ENCODE results near the gene ZNF420. TPM values are rescaled to one million over a fixed set of nuclear protein-coding genes. Genes with fewer than 3 reads are reported as not detected.

Gene ZNF420
- polyA plus RNA-seq, 1 donor (not counting 4 experiments of a cell fraction or from before 2014, with no cell fraction given), result 5.0 TPM

DNA sequence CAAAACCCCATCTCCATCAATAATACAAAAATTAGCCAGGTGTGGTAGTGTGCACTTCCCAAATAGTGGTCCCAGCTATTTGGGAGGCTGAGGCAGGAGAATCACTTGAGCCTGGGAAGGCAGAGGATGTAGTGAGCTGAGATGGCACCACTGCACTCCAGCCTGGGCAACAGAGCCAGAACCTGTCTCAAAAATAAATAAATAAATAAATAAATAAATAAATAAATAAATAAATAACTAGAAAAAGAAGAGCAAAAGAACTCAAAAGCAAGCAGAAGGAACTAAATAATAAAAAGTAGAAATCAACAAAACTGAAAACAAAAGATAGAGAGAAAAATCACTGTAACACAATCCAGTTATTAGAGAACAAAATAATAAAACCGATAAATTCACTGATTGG, 81.9 kb downstream of the ZNF420 start:
- Histone ChIP-seq H3K9ac (ENCODE audit: control insufficient read depth, extremely low read depth, insufficient read depth, low read length) (no peak overlapping the region), H3K79me2 (ENCODE audit: control insufficient read depth, insufficient read depth, low read length) (no peaks in the 10 kb centered on the region), H4K20me1 (ENCODE audit: control insufficient read depth, extremely low read depth, insufficient read depth, low read length) (no peaks in the 10 kb centered on the region), H3K4me3 (ENCODE audit: control insufficient read depth in 2 of 3, extremely low read depth in 1 of 3, insufficient read depth in 2 of 3, low read depth in 1 of 3, low read length in 3 of 3) (no peak overlapping the region), H3K36me3 (ENCODE audit: control insufficient read depth in 2 of 2, extremely low read depth in 1 of 2, insufficient read depth in 2 of 2, low read length in 2 of 2) (peaks cover 0 to 8% of the 10 kb centered on the region in 2 experiments), H3K4me1 (ENCODE audit: control insufficient read depth, extremely low read depth, insufficient read depth, low read length) (no peaks in the 10 kb centered on the region), H3K9me1 (ENCODE audit: control insufficient read depth, extremely low read depth, insufficient read depth, low read length) (no peaks in the 10 kb centered on the region), H3K27ac (ENCODE audit: control insufficient read depth, insufficient read depth, low read length) (no peak overlapping the region), H3K9me3 (ENCODE audit: control insufficient read depth, low read depth, low read length) (peaks cover 4% of the 10 kb centered on the region), H2AFZ (ENCODE audit: control insufficient read depth, low read length) (no peak overlapping the region), H3K27me3 (ENCODE audit: control insufficient read depth, extremely low read depth, insufficient read depth, low read length) (no peaks in the 10 kb centered on the region), H3K4me2 (ENCODE audit: control insufficient read depth, extremely low read depth, insufficient read depth, low read depth, low read length) (no peak overlapping the region)
- DNase-seq (ENCODE audit: low read depth, low spot score) (no peak), FAIRE-seq (no peak)
- TF ChIP-seq, protein P1, sequence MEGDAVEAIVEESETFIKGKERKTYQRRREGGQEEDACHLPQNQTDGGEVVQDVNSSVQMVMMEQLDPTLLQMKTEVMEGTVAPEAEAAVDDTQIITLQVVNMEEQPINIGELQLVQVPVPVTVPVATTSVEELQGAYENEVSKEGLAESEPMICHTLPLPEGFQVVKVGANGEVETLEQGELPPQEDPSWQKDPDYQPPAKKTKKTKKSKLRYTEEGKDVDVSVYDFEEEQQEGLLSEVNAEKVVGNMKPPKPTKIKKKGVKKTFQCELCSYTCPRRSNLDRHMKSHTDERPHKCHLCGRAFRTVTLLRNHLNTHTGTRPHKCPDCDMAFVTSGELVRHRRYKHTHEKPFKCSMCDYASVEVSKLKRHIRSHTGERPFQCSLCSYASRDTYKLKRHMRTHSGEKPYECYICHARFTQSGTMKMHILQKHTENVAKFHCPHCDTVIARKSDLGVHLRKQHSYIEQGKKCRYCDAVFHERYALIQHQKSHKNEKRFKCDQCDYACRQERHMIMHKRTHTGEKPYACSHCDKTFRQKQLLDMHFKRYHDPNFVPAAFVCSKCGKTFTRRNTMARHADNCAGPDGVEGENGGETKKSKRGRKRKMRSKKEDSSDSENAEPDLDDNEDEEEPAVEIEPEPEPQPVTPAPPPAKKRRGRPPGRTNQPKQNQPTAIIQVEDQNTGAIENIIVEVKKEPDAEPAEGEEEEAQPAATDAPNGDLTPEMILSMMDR (optimal IDR thresholded peaks at IDR 0.05 in 1 of 3, IDR thresholded peaks at IDR 0.05 in 1 of 3, conservative IDR thresholded peaks at IDR 0.05 in 1 of 3; ENCODE audit: extremely low read depth in 1 of 3, insufficient read depth in 2 of 3, low read length in 3 of 3), result no peak
- TF ChIP-seq EZH2 (IDR thresholded peaks at IDR 0.05; ENCODE audit: low read length), result no peak
- dilution Hi-C loops (cut with MboI; ENCODE audit: extremely low pct_ligation_motif_present, low sequenced_read_pairs), result no loop called here

DNA sequence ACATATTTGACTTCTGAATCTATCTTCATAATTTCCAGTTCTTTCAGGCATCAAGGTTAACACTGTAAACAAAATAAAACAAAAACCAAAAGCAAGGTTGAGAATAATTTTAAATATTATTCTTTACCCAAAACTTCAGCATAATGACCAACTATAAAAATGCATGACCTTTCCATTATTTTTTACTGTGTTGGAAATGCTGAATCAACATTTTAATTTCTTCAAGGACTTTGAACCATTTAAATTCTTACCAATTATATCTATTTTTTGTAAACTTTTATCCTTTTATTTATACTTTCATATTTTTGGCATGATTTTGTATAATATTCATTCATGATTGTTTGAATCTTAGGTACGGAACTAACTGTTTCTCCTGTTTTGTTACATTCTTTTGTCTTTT, 87.4 kb downstream of the ZNF420 start:
- peaks cover 0 to 8% of the 10 kb centered on the region in 2 experiments for H3K36me3 ChIP-seq (ENCODE audit: control insufficient read depth in 2 of 2, extremely low read depth in 1 of 2, insufficient read depth in 2 of 2, low read length in 2 of 2)

More for the DNA sequence above, 87.4 kb downstream of the ZNF420 start:
- Histone ChIP-seq H3K27ac (ENCODE audit: control insufficient read depth, insufficient read depth, low read length) (no peak overlapping the region), H3K79me2 (ENCODE audit: control insufficient read depth, insufficient read depth, low read length) (no peaks in the 10 kb centered on the region), H3K4me2 (ENCODE audit: control insufficient read depth, extremely low read depth, insufficient read depth, low read depth, low read length) (no peak overlapping the region), H3K9me3 (ENCODE audit: control insufficient read depth, low read depth, low read length) (no peaks in the 10 kb centered on the region), H3K4me1 (ENCODE audit: control insufficient read depth, extremely low read depth, insufficient read depth, low read length) (no peaks in the 10 kb centered on the region), H3K9me1 (ENCODE audit: control insufficient read depth, extremely low read depth, insufficient read depth, low read length) (no peaks in the 10 kb centered on the region), H3K27me3 (ENCODE audit: control insufficient read depth, extremely low read depth, insufficient read depth, low read length) (no peaks in the 10 kb centered on the region), H3K9ac (ENCODE audit: control insufficient read depth, extremely low read depth, insufficient read depth, low read length) (no peak overlapping the region), H3K4me3 (ENCODE audit: control insufficient read depth in 2 of 3, extremely low read depth in 1 of 3, insufficient read depth in 2 of 3, low read depth in 1 of 3, low read length in 3 of 3) (no peak overlapping the region), H4K20me1 (ENCODE audit: control insufficient read depth, extremely low read depth, insufficient read depth, low read length) (no peaks in the 10 kb centered on the region), H2AFZ (ENCODE audit: control insufficient read depth, low read length) (no peak overlapping the region)
- TF ChIP-seq, protein P1 (optimal IDR thresholded peaks at IDR 0.05 in 1 of 3, IDR thresholded peaks at IDR 0.05 in 1 of 3, conservative IDR thresholded peaks at IDR 0.05 in 1 of 3; ENCODE audit: extremely low read depth in 1 of 3, insufficient read depth in 2 of 3, low read length in 3 of 3), result no peak
- TF ChIP-seq EZH2 (IDR thresholded peaks at IDR 0.05; ENCODE audit: low read length), result no peak
- FAIRE-seq (no peak), DNase-seq (ENCODE audit: low read depth, low spot score) (no peak)
- dilution Hi-C loops (cut with MboI; ENCODE audit: extremely low pct_ligation_motif_present, low sequenced_read_pairs), result no loop called here
